ENCODE data around the gene CNGB1.

CNGB1 gene

DNA sequence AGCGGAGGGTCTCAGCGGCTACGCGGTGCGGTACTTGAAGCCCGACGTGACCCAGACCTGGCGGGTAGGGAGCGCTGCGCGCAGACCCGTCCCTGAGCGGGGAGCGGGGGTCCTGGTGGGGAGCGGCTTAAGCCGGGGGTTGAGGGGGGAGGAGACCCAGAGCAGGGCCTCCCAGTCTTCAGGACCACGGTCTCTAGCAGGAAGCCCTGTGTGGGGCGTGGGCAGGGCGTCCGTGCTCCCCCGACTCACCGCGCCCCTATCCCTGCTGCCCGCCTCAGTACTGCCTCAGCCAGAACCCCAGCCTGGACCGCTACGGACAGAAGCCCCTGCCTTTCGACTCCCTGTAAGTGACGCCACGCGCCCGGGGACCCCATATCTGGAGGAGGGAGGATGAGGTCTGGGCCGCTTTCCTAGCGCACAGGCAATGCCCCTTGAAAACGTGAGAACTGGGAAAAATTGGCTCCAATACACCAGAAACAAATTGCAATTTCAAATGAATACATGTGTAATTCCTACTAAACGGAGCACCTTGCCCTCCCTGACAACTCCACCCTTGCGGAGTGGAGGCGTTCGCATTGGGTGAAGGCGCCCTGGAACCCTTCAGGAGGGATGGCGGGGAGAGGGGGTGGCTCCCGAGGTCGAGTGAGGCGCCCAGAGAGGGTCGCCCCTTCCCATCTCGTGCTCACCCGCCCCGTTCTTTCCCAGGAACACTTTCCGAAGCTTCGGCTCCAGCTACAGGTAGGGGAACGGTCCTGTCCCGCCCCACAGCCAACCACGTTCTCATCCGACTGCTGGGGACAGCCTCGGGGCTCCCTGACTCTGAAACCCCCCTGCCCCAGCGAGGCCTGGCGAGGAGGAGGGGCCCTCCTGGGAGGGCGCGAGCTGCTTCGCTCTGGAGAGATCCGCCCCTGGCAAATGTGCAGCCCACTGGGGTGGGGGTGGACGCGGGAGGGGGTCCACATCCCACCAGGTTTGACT is 14.6 kb upstream of the CNGB1 start:
- Histone ChIP-seq H3K27ac (ENCODE audit: low read depth, low read length) (no peak overlapping the region), H3K79me2 (ENCODE audit: control insufficient read depth, insufficient read depth, low read length, poor library complexity) (no peaks in the 10 kb centered on the region), H3K18ac (ENCODE audit: low read length) (no peak overlapping the region), H3K4me3 (ENCODE audit: low read depth, low read length) (peak overlapping the region; percentile 39), H4K8ac (ENCODE audit: low read depth, low read length) (no peak overlapping the region), H3K36me3 (ENCODE audit: control insufficient read depth in 1 of 2, insufficient read depth in 2 of 2, low read length in 2 of 2) (no peaks in the 10 kb centered on the region), H4K91ac (ENCODE audit: low read depth, low read length) (no peak overlapping the region), H3K14ac (ENCODE audit: low read length) (no peak overlapping the region), H3K4ac (ENCODE audit: low read depth, low read length) (no peak overlapping the region), H2AFZ (ENCODE audit: insufficient read depth, low read length, poor library complexity) (no peak overlapping the region), H3K4me1 (ENCODE audit: control insufficient read depth in 1 of 2, insufficient read depth in 2 of 2, low read length in 2 of 2) (peaks cover 12 to 14% of the 10 kb centered on the region in 2 experiments), H3K4me2 (ENCODE audit: low read length) (peak overlapping the region; percentile 68), H2BK5ac (ENCODE audit: low read depth, low read length, poor library complexity) (no peak overlapping the region), H3K9ac (ENCODE audit: low read length) (no peak overlapping the region), H2AK5ac (ENCODE audit: low read length) (no peak overlapping the region), H4K12ac (ENCODE audit: low read depth, low read length) (no peak overlapping the region), H2BK12ac (ENCODE audit: low read length) (no peak overlapping the region), H3K9me3 (ENCODE audit: insufficient read depth, low read depth, low read length) (peaks cover 3% of the 10 kb centered on the region), H2BK120ac (ENCODE audit: insufficient read depth, low read length, poor library complexity) (no peak overlapping the region), H3K27me3 (ENCODE audit: insufficient read depth, low read length) (peaks cover 20% of the 10 kb centered on the region), H3K23ac (ENCODE audit: low read length) (no peak overlapping the region), H3K79me1 (ENCODE audit: low read length) (no peaks in the 10 kb centered on the region)
- DNase-seq: peak in 1 of 2 donors; percentile 32
- no CpG with 5 or more reads among the region's 62 CpGs for WGBS (ENCODE audit: extremely low coverage, insufficient coverage, insufficient read length)

DNA sequence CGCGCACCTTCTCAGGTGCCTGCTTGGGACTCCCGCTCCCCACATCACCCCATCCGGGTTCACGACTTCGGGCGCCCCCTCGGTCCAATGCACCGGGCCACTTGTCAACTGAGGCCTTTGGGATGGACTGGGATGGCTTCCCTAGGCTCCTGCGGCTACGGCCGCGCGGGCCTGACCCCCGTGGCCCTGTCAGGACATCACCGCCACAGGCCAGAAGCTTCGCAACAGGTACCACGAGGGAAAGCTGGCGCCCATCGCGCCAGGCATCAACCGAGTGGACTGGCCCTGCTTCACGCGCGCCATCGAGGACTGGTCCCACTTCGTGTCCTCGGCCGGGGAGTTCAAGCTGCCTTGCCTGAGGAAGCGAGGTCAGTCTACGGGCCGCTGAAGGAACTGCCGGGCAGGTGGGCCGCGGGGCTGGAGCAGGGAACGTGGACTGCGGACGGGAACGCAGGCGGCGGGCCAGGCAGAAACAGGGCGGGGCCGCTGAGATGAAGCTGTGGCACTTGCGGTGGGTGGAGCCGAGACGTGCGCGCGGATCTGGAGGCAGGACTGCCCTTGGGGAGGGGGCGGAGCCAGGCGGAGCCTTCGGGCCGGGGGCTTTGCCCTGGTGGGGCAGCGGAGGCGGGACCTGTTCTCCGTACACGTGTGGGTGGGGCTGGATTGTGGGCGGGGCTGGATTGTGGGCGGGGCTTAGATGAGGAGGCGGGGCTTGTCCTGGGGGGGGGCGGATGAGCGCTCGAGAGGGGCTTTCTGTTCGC is 13.7 kb upstream of the CNGB1 start:
- no peak overlapping the region for H3K27ac ChIP-seq (ENCODE audit: low read depth, low read length)
- H3K79me1 ChIP-seq (ENCODE audit: low read length): no peaks in the 10 kb centered on the region
- H2BK5ac ChIP-seq (ENCODE audit: low read depth, low read length, poor library complexity): no peak overlapping the region
- peak overlapping the region; percentile 68 for H3K4me2 ChIP-seq (ENCODE audit: low read length)
- H4K12ac ChIP-seq (ENCODE audit: low read depth, low read length): no peak overlapping the region
- no peak overlapping the region for H3K23ac ChIP-seq (ENCODE audit: low read length)
- H3K9me3 ChIP-seq (ENCODE audit: insufficient read depth, low read depth, low read length): peaks cover 3% of the 10 kb centered on the region
- peak; percentile 86 to 90 for DNase-seq
- peaks cover 20% of the 10 kb centered on the region for H3K27me3 ChIP-seq (ENCODE audit: insufficient read depth, low read length)
- H4K91ac ChIP-seq (ENCODE audit: low read depth, low read length): no peak overlapping the region
- peak overlapping the region; percentile 13 for H2BK120ac ChIP-seq (ENCODE audit: insufficient read depth, low read length, poor library complexity)
- no peak overlapping the region for H3K4ac ChIP-seq (ENCODE audit: low read depth, low read length)
- no peaks in the 10 kb centered on the region for H3K36me3 ChIP-seq (ENCODE audit: control insufficient read depth in 1 of 2, insufficient read depth in 2 of 2, low read length in 2 of 2)
- H2AK5ac ChIP-seq (ENCODE audit: low read length): no peak overlapping the region
- peak overlapping the region; percentile 57 for H3K4me3 ChIP-seq (ENCODE audit: low read depth, low read length)
- H3K18ac ChIP-seq (ENCODE audit: low read length): no peak overlapping the region
- peaks cover 12 to 14% of the 10 kb centered on the region in 2 experiments for H3K4me1 ChIP-seq (ENCODE audit: control insufficient read depth in 1 of 2, insufficient read depth in 2 of 2, low read length in 2 of 2)
- no peak overlapping the region for H3K14ac ChIP-seq (ENCODE audit: low read length)
- peak overlapping the region; percentile 30 for H4K8ac ChIP-seq (ENCODE audit: low read depth, low read length)
- H3K79me2 ChIP-seq (ENCODE audit: control insufficient read depth, insufficient read depth, low read length, poor library complexity): no peaks in the 10 kb centered on the region
- no peak overlapping the region for H3K9ac ChIP-seq (ENCODE audit: low read length)
- no peak overlapping the region for H2BK12ac ChIP-seq (ENCODE audit: low read length)
- WGBS (ENCODE audit: extremely low coverage, insufficient coverage, insufficient read length): no CpG with 5 or more reads among the region's 64 CpGs
- H2AFZ ChIP-seq (ENCODE audit: insufficient read depth, low read length, poor library complexity): peak overlapping the region; percentile 69

- H3K4me3 ChIP-seq (ENCODE audit: low read depth, low read length): no peak overlapping the region
- H3K14ac ChIP-seq (ENCODE audit: low read length): no peak overlapping the region
- H3K79me1 ChIP-seq (ENCODE audit: low read length): no peaks in the 10 kb centered on the region
- DNase-seq: peak; percentile 42 to 69
- H2BK12ac ChIP-seq (ENCODE audit: low read length): no peak overlapping the region
- no peak overlapping the region for H4K12ac ChIP-seq (ENCODE audit: low read depth, low read length)
- no peak overlapping the region for H2BK5ac ChIP-seq (ENCODE audit: low read depth, low read length, poor library complexity)
- H2AK5ac ChIP-seq (ENCODE audit: low read length): no peak overlapping the region
- H3K9me3 ChIP-seq (ENCODE audit: insufficient read depth, low read depth, low read length): peaks cover 3% of the 10 kb centered on the region
- H4K8ac ChIP-seq (ENCODE audit: low read depth, low read length): no peak overlapping the region
- no peak overlapping the region for H4K91ac ChIP-seq (ENCODE audit: low read depth, low read length)
- H2AFZ ChIP-seq (ENCODE audit: insufficient read depth, low read length, poor library complexity): no peak overlapping the region
- H3K27ac ChIP-seq (ENCODE audit: low read depth, low read length): no peak overlapping the region
- no CpG with 5 or more reads among the region's 5 CpGs for WGBS (ENCODE audit: extremely low coverage, insufficient coverage, insufficient read length)
- H3K4me1 ChIP-seq (ENCODE audit: control insufficient read depth in 1 of 2, insufficient read depth in 2 of 2, low read length in 2 of 2): peaks cover 12 to 14% of the 10 kb centered on the region in 2 experiments
- H3K23ac ChIP-seq (ENCODE audit: low read length): no peak overlapping the region
- no peak overlapping the region for H3K9ac ChIP-seq (ENCODE audit: low read length)
- H2BK120ac ChIP-seq (ENCODE audit: insufficient read depth, low read length, poor library complexity): no peak overlapping the region
- no peak overlapping the region for H3K4ac ChIP-seq (ENCODE audit: low read depth, low read length)
- no peak overlapping the region for H3K4me2 ChIP-seq (ENCODE audit: low read length)
- H3K79me2 ChIP-seq (ENCODE audit: control insufficient read depth, insufficient read depth, low read length, poor library complexity): no peaks in the 10 kb centered on the region
- H3K27me3 ChIP-seq (ENCODE audit: insufficient read depth, low read length): peaks cover 20% of the 10 kb centered on the region
- no peak overlapping the region for H3K18ac ChIP-seq (ENCODE audit: low read length)
- H3K36me3 ChIP-seq (ENCODE audit: control insufficient read depth in 1 of 2, insufficient read depth in 2 of 2, low read length in 2 of 2): no peaks in the 10 kb centered on the region
Observed at GRCh38 chr16:57982385-57982784, 11.5 kb upstream of the CNGB1 start.

- H3K79me2 ChIP-seq (ENCODE audit: control insufficient read depth, insufficient read depth, low read length, poor library complexity): no peaks in the 10 kb centered on the region
- no peak overlapping the region for H4K91ac ChIP-seq (ENCODE audit: low read depth, low read length)
- H2BK120ac ChIP-seq (ENCODE audit: insufficient read depth, low read length, poor library complexity): no peak overlapping the region
- no peaks in the 10 kb centered on the region for H3K36me3 ChIP-seq (ENCODE audit: control insufficient read depth in 1 of 2, insufficient read depth in 2 of 2, low read length in 2 of 2)
- H3K9me3 ChIP-seq (ENCODE audit: insufficient read depth, low read depth, low read length): peaks cover 3% of the 10 kb centered on the region
- H3K4ac ChIP-seq (ENCODE audit: low read depth, low read length): no peak overlapping the region
- H3K27ac ChIP-seq (ENCODE audit: low read depth, low read length): no peak overlapping the region
- no peak overlapping the region for H3K4me3 ChIP-seq (ENCODE audit: low read depth, low read length)
- no peak overlapping the region for H3K14ac ChIP-seq (ENCODE audit: low read length)
- H2AFZ ChIP-seq (ENCODE audit: insufficient read depth, low read length, poor library complexity): no peak overlapping the region
- H3K9ac ChIP-seq (ENCODE audit: low read length): no peak overlapping the region
- no peak overlapping the region for H3K23ac ChIP-seq (ENCODE audit: low read length)
- no peak overlapping the region for H4K12ac ChIP-seq (ENCODE audit: low read depth, low read length)
- DNase-seq: no peak
- no peak overlapping the region for H2BK12ac ChIP-seq (ENCODE audit: low read length)
- peaks cover 12 to 14% of the 10 kb centered on the region in 2 experiments for H3K4me1 ChIP-seq (ENCODE audit: control insufficient read depth in 1 of 2, insufficient read depth in 2 of 2, low read length in 2 of 2)
- peaks cover 20% of the 10 kb centered on the region for H3K27me3 ChIP-seq (ENCODE audit: insufficient read depth, low read length)
- H2AK5ac ChIP-seq (ENCODE audit: low read length): no peak overlapping the region
- H3K18ac ChIP-seq (ENCODE audit: low read length): no peak overlapping the region
- H3K4me2 ChIP-seq (ENCODE audit: low read length): no peak overlapping the region
- H2BK5ac ChIP-seq (ENCODE audit: low read depth, low read length, poor library complexity): no peak overlapping the region
- H3K79me1 ChIP-seq (ENCODE audit: low read length): no peaks in the 10 kb centered on the region
- no CpG with 5 or more reads among the region's 7 CpGs for WGBS (ENCODE audit: extremely low coverage, insufficient coverage, insufficient read length)
- no peak overlapping the region for H4K8ac ChIP-seq (ENCODE audit: low read depth, low read length)
Observed at GRCh38 chr16:57981636-57982035, 10.7 kb upstream of the CNGB1 start.

All from trophoblast cell (in vitro differentiated cells and primary cell).